ENCODE data around the gene MYH15. TPM values are rescaled to one million over a fixed set of nuclear protein-coding genes. Genes with fewer than 3 reads are reported as not detected.

Gene MYH15
- total RNA-seq, 1 donor from 2014 or later: 0.23 TPM

DNA sequence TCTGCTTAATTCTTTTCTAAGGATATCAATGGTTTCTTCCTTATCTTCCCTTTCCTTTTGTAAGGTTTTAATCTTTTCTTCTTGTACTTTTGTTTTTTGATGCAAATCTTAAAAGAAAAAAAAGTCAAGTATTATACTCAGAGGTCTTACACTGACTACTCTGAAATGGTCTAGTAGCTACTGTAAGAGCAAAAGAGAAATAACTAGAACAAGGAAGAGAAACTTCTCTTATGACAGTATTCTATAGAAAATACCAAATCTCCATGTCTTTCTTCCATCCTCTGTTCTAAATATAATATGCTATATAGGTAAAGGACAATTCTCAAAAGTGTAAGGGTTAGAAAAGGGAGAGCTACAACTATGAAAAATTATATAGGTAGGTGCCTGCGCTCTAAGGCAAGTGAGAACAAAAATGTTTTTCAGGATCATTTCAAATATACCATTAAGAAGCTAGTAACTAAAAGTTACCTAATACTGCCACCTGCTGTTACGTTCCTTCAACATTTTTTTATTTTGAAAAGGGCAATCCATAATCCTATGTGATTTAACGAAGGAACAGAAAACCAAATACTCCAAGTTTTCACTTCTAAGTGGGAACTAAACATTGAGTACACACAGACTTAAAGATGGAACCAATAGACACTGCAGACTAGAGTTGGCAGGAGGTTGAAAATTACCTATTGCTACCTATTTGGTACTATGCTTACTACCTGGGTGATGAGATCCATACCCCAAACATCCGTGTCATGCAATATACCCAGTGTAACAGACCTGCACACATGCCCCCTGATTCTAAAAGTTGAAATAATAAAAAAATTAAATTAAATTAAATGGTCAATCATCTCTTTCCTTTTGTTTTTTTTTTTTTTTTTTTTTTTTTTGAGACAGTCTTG, 42.1 kb upstream of the MYH15 start:
- no peaks in the 10 kb centered on the region for H3K27me3 Mint-ChIP-seq (ENCODE audit: unreplicated experiment)
- TF ChIP-seq, protein P1, sequence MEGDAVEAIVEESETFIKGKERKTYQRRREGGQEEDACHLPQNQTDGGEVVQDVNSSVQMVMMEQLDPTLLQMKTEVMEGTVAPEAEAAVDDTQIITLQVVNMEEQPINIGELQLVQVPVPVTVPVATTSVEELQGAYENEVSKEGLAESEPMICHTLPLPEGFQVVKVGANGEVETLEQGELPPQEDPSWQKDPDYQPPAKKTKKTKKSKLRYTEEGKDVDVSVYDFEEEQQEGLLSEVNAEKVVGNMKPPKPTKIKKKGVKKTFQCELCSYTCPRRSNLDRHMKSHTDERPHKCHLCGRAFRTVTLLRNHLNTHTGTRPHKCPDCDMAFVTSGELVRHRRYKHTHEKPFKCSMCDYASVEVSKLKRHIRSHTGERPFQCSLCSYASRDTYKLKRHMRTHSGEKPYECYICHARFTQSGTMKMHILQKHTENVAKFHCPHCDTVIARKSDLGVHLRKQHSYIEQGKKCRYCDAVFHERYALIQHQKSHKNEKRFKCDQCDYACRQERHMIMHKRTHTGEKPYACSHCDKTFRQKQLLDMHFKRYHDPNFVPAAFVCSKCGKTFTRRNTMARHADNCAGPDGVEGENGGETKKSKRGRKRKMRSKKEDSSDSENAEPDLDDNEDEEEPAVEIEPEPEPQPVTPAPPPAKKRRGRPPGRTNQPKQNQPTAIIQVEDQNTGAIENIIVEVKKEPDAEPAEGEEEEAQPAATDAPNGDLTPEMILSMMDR (IDR thresholded peaks at IDR 0.05; ENCODE audit: unreplicated experiment): peak; percentile 70
- peaks cover 3% of the 10 kb centered on the region for H3K4me1 Mint-ChIP-seq (ENCODE audit: unreplicated experiment)
- peak; percentile 17 for DNase-seq (ENCODE audit: low spot score)
- no peaks in the 10 kb centered on the region for H3K36me3 Mint-ChIP-seq (ENCODE audit: low read depth, unreplicated experiment)
- H3K9me3 Mint-ChIP-seq (ENCODE audit: unreplicated experiment): no peaks in the 10 kb centered on the region
- peak overlapping the region; percentile 3 for H3K27ac Mint-ChIP-seq (ENCODE audit: unreplicated experiment)
- H3K4me3 Mint-ChIP-seq (ENCODE audit: unreplicated experiment): no peak overlapping the region

DNA sequence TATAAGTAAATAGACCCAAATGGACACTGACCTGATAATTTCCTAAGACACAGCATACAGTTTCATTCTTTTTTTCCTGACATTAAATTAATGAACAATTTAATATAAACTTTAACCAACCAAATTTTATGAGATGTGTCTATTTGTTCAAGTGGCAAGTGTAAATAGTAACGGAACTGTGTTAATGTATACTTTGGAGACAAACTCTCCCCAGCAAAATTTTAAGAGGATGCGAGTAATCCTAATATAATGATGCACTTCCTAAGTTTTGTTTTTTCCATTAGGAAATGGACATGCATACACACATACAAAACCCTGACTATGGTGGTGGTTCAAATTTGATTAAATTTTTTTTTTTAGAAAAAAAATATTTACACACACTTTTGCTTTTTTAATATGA, 38.5 kb upstream of the MYH15 start:
- H3K27me3 Mint-ChIP-seq (ENCODE audit: unreplicated experiment): no peaks in the 10 kb centered on the region
- no peak overlapping the region for H3K4me3 Mint-ChIP-seq (ENCODE audit: unreplicated experiment)

DNA sequence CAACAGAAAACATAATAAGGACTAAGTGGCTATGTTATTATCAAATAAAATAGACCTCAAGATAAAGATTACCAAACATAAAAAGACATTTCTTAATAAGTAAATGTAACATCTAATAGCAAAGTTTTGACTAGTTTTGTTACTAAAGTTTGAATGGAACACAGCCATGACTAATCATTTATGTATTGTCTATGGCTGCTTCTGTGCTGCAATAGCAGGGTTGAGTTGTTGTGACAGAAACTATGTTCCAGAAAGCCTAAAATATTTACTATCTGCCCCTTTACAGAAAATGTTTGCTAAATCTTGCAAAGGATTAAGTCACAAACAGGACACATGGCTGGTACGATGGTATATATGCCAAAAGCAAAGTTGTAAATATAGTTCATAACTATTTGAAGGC, 37.9 kb upstream of the MYH15 start:
- DNase-seq (ENCODE audit: low spot score): no peak
- H3K36me3 Mint-ChIP-seq (ENCODE audit: low read depth, unreplicated experiment): no peaks in the 10 kb centered on the region

More for the DNA sequence above, 38.5 kb upstream of the MYH15 start:
- Mint-ChIP-seq H3K36me3 (ENCODE audit: low read depth, unreplicated experiment) (no peaks in the 10 kb centered on the region), H3K27ac (ENCODE audit: unreplicated experiment) (no peak overlapping the region), H3K9me3 (ENCODE audit: unreplicated experiment) (no peaks in the 10 kb centered on the region), H3K4me1 (ENCODE audit: unreplicated experiment) (peaks cover 3% of the 10 kb centered on the region)
- TF ChIP-seq, protein P1 (IDR thresholded peaks at IDR 0.05; ENCODE audit: unreplicated experiment): no peak
- no peak for DNase-seq (ENCODE audit: low spot score)

DNA sequence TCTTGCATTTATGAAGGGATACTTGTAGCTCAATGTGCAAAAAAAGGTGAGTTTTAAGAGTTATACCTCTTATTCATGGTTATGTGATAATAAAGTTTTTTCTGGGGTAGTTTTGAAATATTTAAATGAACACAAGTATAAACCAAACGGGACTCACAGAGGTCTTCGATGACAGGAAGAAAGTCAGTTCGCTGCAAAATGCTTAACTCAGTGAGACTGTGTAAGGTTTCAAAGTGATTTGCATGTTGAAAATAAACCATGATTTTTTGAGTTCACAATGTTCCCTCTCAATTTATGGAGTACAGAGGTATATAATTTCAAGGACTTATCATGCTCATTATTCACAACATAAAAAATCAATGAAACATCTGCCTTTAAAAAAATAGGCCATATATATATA, 36.3 kb upstream of the MYH15 start:
- Mint-ChIP-seq H3K36me3 (ENCODE audit: low read depth, unreplicated experiment) (no peaks in the 10 kb centered on the region), H3K9me3 (ENCODE audit: unreplicated experiment) (no peaks in the 10 kb centered on the region), H3K27ac (ENCODE audit: unreplicated experiment) (no peak overlapping the region), H3K27me3 (ENCODE audit: unreplicated experiment) (no peaks in the 10 kb centered on the region), H3K4me3 (ENCODE audit: unreplicated experiment) (no peak overlapping the region), H3K4me1 (ENCODE audit: unreplicated experiment) (no peaks in the 10 kb centered on the region)
- no peak for DNase-seq (ENCODE audit: low spot score)
- TF ChIP-seq, protein P1 (IDR thresholded peaks at IDR 0.05; ENCODE audit: unreplicated experiment): no peak

More for the DNA sequence above, 37.9 kb upstream of the MYH15 start:
- Mint-ChIP-seq H3K9me3 (ENCODE audit: unreplicated experiment) (no peaks in the 10 kb centered on the region), H3K4me3 (ENCODE audit: unreplicated experiment) (no peak overlapping the region), H3K27ac (ENCODE audit: unreplicated experiment) (no peak overlapping the region), H3K27me3 (ENCODE audit: unreplicated experiment) (no peaks in the 10 kb centered on the region), H3K4me1 (ENCODE audit: unreplicated experiment) (peaks cover 3% of the 10 kb centered on the region)
- TF ChIP-seq, protein P1 (IDR thresholded peaks at IDR 0.05; ENCODE audit: unreplicated experiment): no peak

DNA sequence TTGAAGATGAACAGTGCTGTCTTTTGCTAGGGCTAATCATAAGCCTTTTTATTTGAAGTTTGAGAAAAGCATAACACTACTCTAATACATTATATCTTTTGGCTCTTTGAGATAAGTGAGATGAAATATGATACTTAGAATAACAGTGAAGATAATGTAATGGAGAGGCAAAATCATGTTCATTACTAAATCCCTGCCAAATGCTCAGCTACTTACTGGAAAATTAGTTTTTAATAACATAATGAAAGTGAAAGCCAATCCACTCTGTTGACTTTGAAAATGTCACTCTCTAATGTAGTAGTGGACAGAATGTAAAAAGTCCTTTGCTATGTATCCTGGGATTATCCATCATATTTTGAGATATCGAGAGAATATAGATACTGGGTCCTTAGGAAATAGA, 35.9 kb upstream of the MYH15 start:
- Mint-ChIP-seq H3K4me1 (ENCODE audit: unreplicated experiment) (no peaks in the 10 kb centered on the region), H3K27me3 (ENCODE audit: unreplicated experiment) (no peaks in the 10 kb centered on the region), H3K27ac (ENCODE audit: unreplicated experiment) (no peak overlapping the region), H3K9me3 (ENCODE audit: unreplicated experiment) (no peaks in the 10 kb centered on the region), H3K4me3 (ENCODE audit: unreplicated experiment) (no peak overlapping the region), H3K36me3 (ENCODE audit: low read depth, unreplicated experiment) (no peaks in the 10 kb centered on the region)
- TF ChIP-seq, protein P1 (IDR thresholded peaks at IDR 0.05; ENCODE audit: unreplicated experiment): no peak
- DNase-seq (ENCODE audit: low spot score): no peak
